ENCODE data around the gene FLT1. TPM values are rescaled to one million over a fixed set of nuclear protein-coding genes. Genes with fewer than 3 reads are reported as not detected.

FLT1 gene
- total RNA-seq, 1 experiment from 2014 or later = 0.25 TPM

GRCh38 chr13:28320209-28320608, 174.7 kb downstream of the FLT1 start (continued):
- TF ChIP-seq CTCF (IDR thresholded peaks at IDR 0.05 in 2 of 3, conservative IDR thresholded peaks at IDR 0.05 in 1 of 3; ENCODE audit: borderline replicate concordance in 1 of 3, insufficient read depth in 1 of 3, low read depth in 2 of 3, low read length in 2 of 3) (no peak), ZNF274 (IDR thresholded peaks at IDR 0.05; ENCODE audit: low read depth, low read length) (no peak), EZH2 (IDR thresholded peaks at IDR 0.05) (no peak), EGR1 (IDR thresholded peaks at IDR 0.05; ENCODE audit: low read depth) (no peak), ATF3 (IDR thresholded peaks at IDR 0.05) (no peak), ELF1 (IDR thresholded peaks at IDR 0.05; ENCODE audit: borderline replicate concordance, low read depth) (no peak), CBX3 (IDR thresholded peaks at IDR 0.05; ENCODE audit: low read depth) (no peak)

- DNase-seq (ENCODE audit: low read depth, low spot score) (no peak), ATAC-seq (no peak)
- Histone ChIP-seq H3K9me2 (ENCODE audit: insufficient read depth) (no peaks in the 10 kb centered on the region), H4K20me1 (ENCODE audit: insufficient read depth) (no peaks in the 10 kb centered on the region), H3K4me1 (ENCODE audit: control insufficient read depth in 1 of 2, insufficient read depth in 2 of 2, low read length in 2 of 2) (no peaks in the 10 kb centered on the region), H3K36me3 (ENCODE audit: control insufficient read depth in 1 of 2, insufficient read depth in 2 of 2, low read length in 2 of 2) (no peaks in the 10 kb centered on the region), H3K27ac (ENCODE audit: low read depth, low read length) (no peak overlapping the region), H3K4me3 (replicated peaks in 1 of 2; ENCODE audit: low read depth in 1 of 2, low read length in 2 of 2) (no peak overlapping the region), H3K4me2 (ENCODE audit: low read length) (no peak overlapping the region), H3K27me3 (ENCODE audit: insufficient read depth, low read length) (no peaks in the 10 kb centered on the region), H3K9me3 (ENCODE audit: control insufficient read depth in 1 of 2, insufficient read depth in 1 of 2, low read depth in 1 of 2, low read length in 2 of 2) (no peaks in the 10 kb centered on the region), H3K79me2 (ENCODE audit: insufficient read depth, low read length) (no peaks in the 10 kb centered on the region), H2AFZ (ENCODE audit: low read depth, low read length, poor library complexity, severe bottlenecking) (no peak overlapping the region), H3K9ac (ENCODE audit: low read length) (no peak overlapping the region)
- RAD21 ChIA-PET (ENCODE audit: low non-redundant PET in 1 of 2, low total read pairs in 2 of 2, uncharacterized antibody in 2 of 2, unreplicated experiment in 2 of 2) = no interaction called here
- CTCF ChIA-PET = no interaction called here
- POLR2A ChIA-PET = no interaction called here
- BruUV-seq (replicated peaks) = no TSS peak
- intact Hi-C loops (cut with micrococcal nuclease) = no loop called here
- TF ChIP-seq POLR2AphosphoS5 (IDR thresholded peaks at IDR 0.05; ENCODE audit: low read depth, low read length) (no peak), CTCF (IDR thresholded peaks at IDR 0.05 in 2 of 3, conservative IDR thresholded peaks at IDR 0.05 in 1 of 3; ENCODE audit: borderline replicate concordance in 1 of 3, insufficient read depth in 1 of 3, low read depth in 2 of 3, low read length in 2 of 3) (no peak), SRF (IDR thresholded peaks at IDR 0.05; ENCODE audit: low read depth) (no peak), ATF3 (IDR thresholded peaks at IDR 0.05) (no peak), FOSL1 (IDR thresholded peaks at IDR 0.05; ENCODE audit: low read depth) (no peak), EZH2phosphoT487 (IDR thresholded peaks at IDR 0.05; ENCODE audit: borderline replicate concordance) (no peak), JUND (IDR thresholded peaks at IDR 0.05) (no peak), EGR1 (IDR thresholded peaks at IDR 0.05; ENCODE audit: low read depth) (no peak), SP1 (IDR thresholded peaks at IDR 0.05; ENCODE audit: low read depth) (no peak), CEBPB (IDR thresholded peaks at IDR 0.05; ENCODE audit: low read depth) (no peak), POLR2A (IDR thresholded peaks at IDR 0.05; ENCODE audit: borderline replicate concordance, extremely low read depth, insufficient read depth, insufficient read length) (no peak), YY1 (IDR thresholded peaks at IDR 0.05; ENCODE audit: extremely low read depth, insufficient replicate concordance, low read depth, low read length) (no peak), RAD21 (IDR thresholded peaks at IDR 0.05; ENCODE audit: low read depth) (no peak), ZNF274 (IDR thresholded peaks at IDR 0.05; ENCODE audit: low read depth, low read length) (no peak), MAX (IDR thresholded peaks at IDR 0.05) (no peak)
These were observed 175.4 kb downstream of the FLT1 start for GRCh38 chr13:28319528-28319927.
